Measurements from ENCODE around the gene PIK3AP1.
"Not testable (repeated sequence)": the region's sequence is repeated elsewhere in the genome, so short reads cannot be mapped to it uniquely, and the experiment has no call there.

The PIK3AP1 gene

GRCh38 chr10:96695975-96696634, 24.2 kb downstream of the PIK3AP1 start:
- no peak for DNase-seq

- no peak for DNase-seq
Measured at GRCh38 chr10:96695366-96695765, 24.9 kb downstream of the PIK3AP1 start.

- DNase-seq: no peak
Measured at GRCh38 chr10:96693431-96693830, 26.9 kb downstream of the PIK3AP1 start.

DNA sequence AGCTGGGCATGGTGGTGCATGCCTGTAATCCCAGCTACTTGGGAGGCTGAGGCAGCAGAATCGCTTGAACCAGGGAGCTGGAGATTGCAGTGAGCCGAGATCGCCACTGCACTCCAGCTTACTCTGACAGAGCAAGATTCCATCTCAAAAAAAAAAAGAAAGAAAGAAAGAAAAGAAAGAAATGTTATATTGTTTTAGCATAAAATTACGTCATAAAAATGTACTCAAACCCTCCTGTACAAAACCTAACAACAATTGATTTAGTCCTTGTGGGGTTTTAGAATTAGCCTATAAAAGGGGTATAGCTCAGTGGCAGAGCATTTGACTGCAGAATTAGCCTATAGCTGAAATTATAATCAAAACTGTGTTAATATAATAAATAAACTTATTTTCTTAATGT, 27.9 kb downstream of the PIK3AP1 start:
- DNase-seq: no peak

DNA sequence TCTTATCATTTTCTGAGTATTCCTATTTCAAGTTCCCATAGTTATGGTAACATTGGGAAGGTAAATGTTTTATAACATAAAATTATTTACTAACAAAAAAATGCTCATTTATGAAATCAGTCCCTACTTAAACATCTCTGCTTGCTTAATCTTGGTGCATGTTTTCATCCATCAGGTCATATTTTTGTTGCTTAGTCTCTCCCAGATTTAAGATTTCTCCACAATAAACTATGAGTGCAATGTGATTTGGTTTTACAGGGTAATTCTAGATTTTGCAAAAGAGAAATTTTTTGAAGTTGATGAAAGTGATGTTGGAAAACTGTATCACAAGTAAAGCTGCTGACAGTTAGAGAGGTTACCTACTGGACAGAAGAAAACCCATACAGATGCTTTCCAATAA, 28.6 kb downstream of the PIK3AP1 start:
- no peak for DNase-seq

GRCh38 chr10:96690755-96691730, 29.3 kb downstream of the PIK3AP1 start:
- no peak for DNase-seq

DNA sequence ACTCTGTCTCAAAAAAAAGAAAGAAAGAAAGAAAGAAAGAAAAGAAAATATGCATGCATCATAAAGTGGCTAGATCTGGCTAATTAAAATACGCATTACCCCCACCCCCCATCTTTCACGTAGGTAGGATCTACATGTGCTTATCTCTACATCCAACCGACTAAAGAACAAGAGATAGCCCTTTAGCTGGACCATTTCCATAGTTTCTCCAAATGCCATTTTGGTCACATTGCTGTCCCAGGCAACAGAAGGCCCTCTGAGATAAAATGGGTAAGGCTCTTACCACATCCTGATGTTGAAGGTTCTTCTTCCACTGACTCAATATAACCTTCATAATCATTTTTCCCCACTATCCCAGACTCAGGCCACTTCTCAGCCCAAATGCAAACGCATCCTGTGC, 31.5 kb downstream of the PIK3AP1 start:
- DNase-seq: no peak

DNA sequence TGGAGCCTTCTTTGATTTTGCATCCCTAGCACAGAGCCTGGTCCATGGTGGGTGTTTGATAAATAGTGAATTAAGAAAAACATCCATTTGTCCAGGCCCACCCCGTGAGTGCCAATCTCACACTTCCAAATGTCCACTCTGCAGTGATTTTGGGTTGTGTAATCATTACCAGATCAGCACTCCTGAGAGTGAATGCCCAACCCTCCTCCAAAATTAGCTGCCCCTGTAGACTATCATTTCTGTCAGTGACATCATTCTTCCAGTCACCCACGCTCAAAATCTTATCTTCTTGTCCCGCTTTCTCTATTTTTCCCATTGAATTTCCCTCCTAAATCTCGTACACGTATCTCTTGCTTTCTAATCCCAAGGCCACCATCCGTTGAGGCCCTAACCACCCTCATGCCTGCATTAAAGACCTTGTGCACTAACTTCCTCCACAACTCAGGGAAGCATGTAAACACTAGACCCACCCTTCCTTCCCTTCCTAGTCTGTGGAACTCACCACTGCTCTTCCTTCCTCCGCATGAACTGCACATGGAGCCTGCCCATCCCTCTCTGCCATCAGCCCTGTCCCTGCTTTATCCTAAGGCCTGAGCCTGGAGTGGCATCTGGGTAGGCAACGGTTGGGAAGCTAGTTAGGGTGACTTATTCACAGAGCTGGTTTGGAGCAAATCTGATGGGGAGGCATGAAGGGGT, 32.8 kb downstream of the PIK3AP1 start:
- no peak for DNase-seq

DNA sequence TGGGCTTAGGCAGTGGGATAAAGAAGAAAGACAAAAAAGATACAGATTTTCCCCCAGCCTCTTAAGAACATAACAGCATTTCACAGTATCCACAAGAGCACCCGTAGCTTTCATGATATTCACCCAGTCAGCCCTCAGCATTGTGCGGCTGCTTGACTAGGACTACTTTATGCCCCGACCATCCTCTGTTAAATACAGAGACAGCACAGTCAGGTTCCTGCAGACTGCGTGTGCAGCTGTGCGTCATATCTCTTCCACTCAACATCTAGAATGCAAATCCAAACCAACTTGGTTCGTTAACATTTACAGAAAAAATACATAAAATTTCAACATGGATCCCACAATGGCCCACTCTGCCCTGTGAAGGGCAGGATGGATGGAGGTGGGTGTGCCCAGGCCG, 33.8 kb downstream of the PIK3AP1 start:
- no peak for DNase-seq

DNA sequence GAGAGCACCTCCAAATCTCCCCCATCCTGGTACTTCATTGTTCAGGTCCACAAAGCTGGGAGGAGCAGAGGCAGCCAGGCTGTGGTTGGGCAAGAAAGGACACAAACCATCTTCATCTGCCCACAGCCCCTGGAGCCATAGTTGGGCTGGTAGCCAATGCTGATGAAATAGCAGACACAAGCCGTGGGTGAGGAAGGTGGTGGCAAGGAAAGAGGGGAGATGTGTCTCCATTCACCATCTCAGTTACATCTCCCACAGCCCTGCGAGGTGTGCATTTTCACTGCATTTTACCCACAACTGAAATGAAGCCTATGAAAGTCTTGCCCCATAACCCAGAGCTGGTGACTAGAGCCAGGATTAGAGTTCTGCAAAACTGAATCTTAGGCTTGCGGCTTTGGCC, 35.0 kb downstream of the PIK3AP1 start:
- DNase-seq: no peak

GRCh38 chr10:96684826-96685225, 35.5 kb downstream of the PIK3AP1 start:
- DNase-seq: no peak

DNA sequence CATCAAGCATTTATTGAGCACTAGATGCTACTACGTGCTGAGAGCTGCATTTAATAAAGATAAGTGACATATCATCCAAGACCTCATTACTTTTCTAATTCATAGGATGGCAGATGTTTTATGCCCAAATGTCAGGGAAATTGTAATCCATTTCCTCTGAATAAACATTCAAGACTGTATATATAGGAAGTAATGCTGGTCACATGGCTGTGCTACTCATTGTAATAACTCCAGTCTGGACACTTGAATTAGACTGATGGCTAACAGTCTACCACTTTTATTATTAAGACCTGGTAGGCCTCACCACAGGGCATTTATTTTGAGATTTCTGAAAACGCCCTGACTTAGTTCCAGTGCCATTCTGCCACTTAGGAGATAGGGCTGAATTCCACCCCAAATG, 36.6 kb downstream of the PIK3AP1 start:
- DNase-seq: no peak

DNA sequence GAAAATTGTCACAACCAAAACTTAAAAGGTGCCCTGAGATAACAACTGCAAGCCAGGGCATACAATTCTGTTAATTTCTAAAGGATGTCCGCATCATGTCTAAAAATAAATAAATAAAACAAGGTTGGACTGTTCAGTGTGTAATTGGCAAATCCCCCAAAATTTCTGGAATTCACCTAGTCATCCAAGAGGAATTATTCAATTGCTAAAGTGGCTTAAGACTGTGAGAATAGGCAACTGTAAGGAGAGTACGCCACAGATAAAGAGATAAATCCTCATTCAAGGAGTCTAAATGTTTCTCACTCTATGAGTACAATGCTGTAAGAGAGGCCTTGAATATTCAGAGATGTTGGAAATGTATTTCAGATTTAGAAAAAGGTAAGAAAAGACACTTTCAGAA, 37.2 kb downstream of the PIK3AP1 start:
- no peak for DNase-seq

DNA sequence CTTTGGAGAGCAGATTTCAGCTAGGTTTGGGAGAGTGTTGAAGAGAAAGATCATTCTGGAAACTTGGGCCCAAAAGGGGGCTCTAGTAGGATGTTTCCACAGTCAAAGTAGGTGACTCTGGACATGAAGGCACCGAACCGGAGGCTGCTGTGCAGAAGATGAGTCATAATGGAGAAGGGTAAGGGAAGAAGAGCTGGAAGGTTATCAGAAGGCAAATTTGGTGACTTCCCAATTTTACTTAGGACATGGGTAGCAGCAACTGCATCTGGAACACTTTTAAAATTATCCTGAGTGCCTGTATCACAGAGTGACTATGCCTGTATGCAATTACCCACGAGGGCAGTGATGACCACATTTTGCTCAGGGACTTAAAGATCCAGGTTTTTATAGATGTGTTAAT, 38.8 kb downstream of the PIK3AP1 start:
- DNase-seq: no peak

- DNase-seq: not testable (repeated sequence)
Measured at GRCh38 chr10:96680463-96680862, 39.9 kb downstream of the PIK3AP1 start.

DNA sequence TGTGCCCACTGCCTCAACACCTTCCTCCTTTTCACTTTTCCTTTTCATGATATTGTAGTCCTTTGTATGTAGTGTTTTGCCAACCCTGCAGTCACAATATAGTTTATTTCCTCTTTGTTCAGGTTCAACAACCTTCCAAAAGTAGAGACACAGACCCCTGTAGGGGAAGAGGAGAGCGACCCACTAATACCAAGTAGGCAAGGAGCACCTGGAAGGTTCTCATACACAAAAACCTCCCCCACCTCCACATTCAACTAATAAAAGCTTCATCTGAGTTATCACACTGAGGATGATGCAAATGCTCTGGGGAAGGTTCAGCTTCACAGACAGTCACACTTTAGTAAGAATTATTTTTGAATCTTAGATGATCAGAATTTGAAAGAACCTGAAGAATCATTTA, 41.6 kb downstream of the PIK3AP1 start:
- DNase-seq: no peak

DNA sequence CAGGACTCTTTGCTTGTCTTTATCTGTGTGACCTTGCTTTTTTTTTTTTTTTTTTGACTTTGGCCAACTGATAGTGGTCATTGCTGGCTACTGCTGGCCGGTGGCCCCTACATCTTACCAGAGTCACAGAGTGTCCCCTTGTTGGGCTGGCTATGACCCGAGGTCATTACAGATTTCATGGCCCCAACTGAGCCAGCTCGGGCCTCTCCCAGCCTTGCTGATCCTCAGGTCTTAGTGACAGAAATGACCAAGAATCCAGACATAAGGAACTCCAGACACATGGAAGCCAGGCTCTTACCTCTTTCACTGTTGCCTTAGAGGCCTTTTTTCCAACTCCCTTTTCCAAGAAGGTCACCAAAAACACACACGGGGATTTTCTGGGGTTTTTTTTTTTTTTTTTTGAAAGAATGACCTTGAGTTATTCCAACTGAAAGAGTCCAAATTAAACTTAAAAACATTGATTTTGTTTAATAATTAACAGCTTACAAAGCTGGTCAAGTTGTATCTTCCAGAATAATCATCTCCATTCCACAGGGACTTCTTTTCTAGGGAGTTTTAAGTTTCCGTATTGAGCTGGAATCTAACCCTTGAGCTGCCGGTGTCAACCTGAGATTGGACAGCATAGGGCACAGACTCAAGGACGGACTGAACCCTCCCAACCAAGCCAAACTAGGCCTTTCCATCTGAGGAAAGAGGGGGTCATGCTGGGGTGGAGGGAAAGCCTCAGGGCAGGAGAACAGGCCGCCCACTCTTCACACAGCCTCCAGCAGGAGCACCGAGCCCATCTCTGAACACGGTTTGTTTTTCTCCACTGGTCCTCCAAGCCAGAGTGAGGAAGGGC, 43.8 kb downstream of the PIK3AP1 start:
- no peak for DNase-seq

DNA sequence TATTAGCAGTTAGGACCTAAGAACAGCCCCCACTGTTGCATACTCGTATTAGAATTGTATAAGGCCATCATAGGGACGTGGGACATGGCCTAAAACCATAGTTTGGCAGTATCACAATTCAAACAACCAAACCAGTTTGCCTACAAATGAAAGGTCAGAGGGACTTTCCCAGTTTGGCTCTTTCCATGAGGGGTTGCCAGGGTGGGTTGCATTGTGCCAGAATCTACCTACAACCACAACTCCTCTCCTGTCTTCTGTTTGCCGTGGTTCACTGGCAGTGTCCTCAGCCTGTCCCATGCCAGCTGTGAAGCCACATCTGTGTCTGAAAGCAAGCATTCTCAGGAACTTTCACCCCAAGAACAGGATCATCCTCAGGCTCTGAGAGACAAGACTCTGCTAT, 44.5 kb downstream of the PIK3AP1 start:
- no peak for DNase-seq

- no peak for DNase-seq
Measured at GRCh38 chr10:96673318-96674099, 46.8 kb downstream of the PIK3AP1 start.

- no peak for DNase-seq
Measured at GRCh38 chr10:96672481-96673175, 47.7 kb downstream of the PIK3AP1 start.

GRCh38 chr10:96671211-96671890, 49.0 kb downstream of the PIK3AP1 start:
- DNase-seq: no peak
